C1 segment of cervical spinal cord (tissue), 14 donors: Measurements from ENCODE around the gene ADCY4.

Experiments used
- DNase-seq, 14 donors: peaks; one replicate each; lab custom pipeline; 2025; lab: John Stamatoyannopoulos, UW

Gene ADCY4

DNA sequence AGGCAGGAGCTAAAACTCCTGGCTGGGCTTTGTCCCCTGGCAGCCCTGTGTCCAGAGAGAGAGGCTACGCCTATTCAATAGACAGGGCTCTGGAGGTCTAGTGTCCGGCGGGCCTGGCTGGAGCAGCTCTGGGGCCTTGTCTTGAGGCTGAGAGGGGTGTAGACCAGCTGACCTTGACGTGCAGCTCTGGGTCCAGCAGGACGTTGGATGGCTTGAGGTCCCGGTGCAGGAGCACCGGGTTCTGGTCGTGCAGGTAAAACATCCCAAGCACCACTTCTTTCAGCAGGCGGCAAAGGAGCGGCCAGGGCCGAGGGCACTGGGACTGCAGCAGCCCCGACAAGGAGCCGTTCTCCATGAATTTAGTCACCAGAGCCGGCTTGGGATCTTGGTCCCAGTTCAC is 4.0 kb upstream of the ADCY4 start:
- no peak for DNase-seq

DNA sequence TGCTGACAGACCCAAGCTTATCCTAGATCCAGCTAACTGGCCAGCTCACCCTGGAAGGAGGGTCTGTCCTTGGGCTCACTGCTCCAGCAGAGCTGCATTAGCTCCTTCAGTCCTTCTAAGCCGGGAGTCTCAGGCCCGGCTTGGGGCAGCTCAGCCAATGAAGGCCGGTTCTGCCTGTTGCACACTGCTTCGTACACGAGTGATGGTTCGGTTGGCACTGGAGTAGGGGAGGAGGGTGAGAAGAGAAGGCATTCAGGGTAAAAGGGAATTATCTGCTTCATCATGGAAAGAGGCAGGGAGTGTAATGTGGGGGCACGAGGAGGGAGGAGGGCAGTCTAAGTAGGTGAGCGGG is 2.9 kb upstream of the ADCY4 start:
- no peak for DNase-seq

DNA sequence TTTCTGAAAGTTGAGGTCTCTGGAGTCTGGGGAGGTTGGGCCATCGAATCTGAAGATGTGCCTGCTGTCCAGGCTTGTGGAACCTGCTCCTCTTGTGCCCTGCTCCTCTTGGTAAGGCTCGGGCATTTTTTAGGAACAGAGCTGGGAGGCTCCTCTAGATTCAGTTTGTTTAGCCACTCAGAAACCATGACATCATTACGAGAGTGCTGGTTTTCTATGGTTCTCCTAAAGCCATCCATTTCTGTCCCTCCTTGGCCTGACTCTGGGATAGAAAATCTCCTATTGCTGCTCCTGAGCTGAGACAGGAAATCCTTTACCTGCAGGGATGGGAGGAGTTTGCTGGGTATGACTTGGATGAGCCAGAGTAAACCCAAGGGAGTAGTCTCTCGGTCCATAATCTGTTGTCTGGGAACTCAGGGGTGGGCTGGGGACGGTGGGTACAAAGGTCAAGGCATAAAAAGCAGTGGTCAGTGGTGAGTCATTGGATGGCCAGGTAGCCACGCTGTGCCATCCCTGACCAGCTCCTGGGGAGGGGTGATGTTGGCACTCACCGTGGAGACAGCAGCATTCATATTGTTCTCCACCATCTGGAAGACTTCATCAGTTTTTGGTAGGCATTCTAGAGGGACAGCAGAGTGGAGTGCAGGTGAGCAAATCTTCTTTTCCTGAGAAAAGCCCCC is 2.4 kb upstream of the ADCY4 start:
- DNase-seq = no peak

DNA sequence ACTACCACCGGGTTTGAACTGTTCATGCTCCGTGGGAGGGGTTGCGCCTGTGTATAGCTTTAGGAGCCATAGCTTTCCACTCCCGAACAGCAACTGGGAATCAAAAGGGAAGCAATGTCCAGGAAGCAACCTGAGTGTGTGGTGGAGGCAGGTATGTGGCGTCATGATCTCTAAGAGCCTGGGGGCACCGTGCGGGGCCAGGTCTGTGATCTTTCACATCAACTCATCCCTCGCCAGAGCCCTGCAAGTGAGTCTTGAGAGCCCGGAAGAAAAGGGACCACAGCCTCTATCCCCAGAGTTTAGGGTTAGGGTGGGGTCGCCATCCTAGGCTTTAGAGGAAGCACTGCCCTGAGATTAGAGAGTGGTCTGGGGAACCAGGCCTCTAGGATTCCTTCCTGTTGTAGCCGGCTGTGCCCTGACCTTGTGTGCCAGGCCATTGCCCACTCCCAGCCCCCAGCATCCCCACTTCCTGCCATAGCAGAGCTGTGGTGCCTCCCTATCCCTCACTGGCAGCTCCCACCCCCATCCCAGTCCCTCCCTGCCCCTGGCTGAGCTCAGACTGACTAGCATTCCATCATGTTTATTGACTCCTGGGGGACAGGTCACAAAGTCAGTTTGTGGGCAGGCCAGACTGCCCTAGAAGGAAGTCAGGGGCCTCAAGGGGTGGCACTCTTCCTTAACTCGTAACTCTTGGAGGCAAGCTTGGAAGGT is 745 bp upstream of the ADCY4 start:
- no peak for DNase-seq

DNA sequence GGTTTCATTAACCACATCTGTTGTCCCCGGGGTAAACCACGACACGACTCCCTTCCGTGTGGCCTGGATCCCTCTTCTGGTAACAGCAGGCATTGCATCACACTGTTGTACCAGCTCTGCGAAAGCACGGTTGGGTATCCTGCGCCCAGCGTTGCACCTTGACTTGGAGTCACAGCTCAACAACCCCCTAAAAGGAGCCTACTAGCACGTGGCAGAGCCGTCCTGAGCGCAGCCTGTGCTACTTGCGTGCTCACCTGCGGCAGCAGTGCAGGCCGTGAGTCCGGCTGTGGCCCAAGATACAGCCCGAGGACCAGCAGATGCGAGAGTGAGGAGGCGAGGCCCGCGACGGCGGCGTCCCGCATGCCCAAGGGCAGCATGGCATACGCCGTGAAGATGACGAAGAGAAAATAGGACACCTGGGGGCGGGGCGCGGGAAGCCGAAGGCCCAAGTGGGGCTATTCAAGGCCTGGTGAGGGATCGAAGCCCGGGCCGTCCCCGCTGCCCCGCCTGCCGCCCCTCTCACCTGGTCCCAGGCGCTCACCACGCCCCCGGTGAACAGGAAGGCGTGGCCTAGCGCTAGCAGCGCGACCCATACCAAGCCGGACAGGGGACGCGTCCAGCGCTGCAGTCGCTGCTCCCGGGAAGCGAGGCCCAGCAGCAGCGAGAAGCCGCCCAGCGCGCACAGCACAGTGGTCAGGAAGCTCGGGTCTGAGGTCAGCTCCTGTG is 2.4 kb downstream of the ADCY4 start:
- DNase-seq = peak in 6 of 14 donors; percentile 16 to 53 (median 33)

DNA sequence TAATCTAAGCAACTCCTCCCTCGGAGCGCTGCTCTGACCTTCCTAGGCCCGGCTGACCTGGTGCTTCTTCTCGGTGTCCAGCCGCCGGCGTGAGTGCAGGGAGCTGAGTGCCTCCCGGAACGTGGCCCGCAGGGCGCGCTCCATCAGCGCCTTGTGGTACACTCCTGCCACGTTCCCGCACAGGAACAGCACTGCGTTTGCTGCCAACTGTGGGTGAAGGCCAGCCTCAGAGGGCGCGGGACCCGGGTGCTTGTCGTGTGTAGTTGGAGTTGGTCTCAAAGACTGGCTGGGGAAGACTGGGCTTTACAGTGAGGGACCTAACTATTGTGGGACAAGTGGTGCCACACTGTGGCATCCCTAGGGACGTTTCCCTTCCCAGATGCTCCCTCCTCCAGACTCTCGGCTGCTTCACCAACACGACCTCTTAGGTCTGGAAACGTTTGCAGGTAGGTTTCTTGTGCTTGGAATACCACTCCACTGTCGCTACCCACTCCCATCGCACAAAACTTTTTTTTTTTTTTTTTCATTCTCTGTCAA is 3.1 kb downstream of the ADCY4 start:
- no peak for DNase-seq

DNA sequence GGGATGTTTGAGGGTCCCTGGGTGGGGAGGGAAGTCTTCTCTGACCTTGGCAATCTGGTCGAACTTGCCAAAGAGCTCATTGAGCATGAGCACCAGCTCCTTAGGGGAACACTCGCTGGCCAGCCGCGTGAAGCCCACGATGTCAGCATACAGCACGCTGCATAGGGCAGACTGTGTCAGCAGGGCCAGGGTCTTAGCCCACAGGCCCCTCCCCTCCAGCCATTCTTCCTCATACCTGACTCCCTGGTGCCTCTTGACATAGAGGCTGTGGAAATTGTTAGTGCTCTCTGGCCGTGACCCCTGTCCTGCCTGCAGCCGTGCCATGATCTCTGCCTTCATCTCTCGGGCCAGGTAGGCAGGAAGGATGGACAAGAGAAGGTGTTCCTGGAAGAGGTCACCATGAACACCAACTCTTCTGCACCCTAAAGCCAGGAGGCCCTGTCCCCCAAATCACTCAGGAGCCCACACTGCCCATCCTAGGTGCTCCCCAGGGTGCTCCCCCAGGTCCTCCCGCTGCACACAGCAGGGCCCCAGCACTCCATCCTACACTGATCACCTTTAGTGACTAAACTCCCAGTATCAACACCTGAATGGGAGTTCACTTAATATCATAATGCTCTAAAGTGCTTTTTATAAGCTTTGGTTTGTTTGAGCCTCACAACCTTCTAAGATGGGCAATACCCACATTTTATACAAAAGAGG is 3.7 kb downstream of the ADCY4 start:
- no peak for DNase-seq

DNA sequence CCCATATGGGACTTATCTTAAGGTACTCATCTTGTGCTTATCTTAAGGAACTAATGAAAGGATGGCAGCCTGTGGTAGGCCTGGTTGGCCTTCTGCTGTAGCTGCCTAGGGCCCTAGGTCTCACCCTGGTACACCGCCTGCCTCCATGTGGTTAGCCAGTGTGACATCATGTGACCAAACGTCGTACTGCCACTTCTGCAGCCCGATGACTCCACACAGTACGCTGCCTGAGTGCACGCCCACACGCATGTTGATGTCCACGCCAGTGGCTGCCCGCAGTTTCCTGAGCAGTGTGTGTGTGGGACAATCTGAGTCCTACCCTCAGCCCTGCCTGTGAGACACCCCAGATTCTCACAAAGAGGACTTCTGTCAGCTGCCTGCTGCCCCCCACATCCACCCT is 5.1 kb downstream of the ADCY4 start:
- peak in 1 of 14 donors; percentile 59 for DNase-seq

DNA sequence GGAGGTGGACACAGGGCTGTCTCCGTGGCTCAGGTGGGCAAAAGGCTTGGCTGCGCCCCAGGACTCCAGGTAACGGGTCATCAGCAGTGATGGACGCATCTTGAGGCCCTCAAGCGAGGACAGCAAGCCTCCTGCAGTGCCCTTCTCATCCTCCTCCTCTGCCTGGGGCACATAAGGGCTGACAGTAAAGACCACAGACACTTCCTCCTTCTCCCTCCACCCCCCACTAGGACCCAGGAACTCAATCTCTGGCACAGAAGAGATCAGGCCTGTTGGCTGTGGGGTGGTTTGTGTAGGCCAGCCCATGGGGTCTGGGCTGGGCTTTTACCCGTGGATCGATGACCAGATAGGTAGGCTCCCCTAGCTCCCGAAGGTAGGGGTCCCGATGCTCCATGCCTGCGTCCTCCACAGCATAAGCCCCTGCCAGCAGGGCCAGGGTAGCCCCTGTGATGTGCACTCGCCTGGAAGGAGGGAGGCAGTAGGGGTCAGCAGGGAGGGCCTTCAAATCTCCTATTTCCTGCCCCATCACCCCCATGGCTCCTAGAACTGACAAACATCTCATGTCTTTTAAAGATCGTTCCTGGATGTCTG is 5.7 kb downstream of the ADCY4 start:
- DNase-seq = no peak

DNA sequence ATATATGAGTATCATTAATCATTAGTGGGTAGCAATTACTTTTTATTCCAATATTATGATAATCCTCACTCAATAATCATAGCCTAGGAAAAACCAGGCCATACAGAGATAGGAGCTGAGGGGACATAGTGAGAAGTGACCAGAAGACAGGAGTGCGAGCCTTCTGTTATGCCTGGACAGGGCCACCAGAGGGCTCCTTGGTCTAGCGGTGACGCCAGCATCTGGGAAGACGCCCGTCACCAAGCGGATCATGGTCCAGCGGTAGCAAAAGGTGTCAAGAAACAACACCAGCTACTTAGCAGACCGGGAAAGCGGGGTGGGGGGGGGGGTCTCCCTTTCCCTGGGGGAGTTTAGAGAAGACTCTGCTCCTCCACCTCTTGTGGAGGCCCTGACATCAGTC is 7.0 kb downstream of the ADCY4 start:
- DNase-seq = peak in 1 of 14 donors; percentile 12

DNA sequence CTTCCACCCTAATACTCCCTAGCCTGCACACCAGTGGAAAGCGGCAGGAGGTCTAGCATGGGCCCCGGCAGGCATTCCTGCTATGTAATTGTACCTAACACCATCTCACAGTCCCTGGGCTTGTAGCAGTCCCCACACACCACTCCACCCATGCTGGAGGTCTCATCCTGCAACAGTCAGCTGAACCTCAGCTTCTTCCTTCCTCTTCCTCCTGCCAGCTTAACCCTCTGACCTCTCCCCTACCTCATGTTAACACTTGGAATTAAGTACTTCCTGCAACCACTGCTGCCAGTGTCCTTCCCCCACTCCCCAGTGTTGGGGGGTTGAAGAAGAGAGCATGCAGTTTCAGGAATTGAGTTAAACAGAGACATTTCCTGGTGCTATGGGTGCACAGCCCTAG is 7.6 kb downstream of the ADCY4 start:
- DNase-seq = no peak

DNA sequence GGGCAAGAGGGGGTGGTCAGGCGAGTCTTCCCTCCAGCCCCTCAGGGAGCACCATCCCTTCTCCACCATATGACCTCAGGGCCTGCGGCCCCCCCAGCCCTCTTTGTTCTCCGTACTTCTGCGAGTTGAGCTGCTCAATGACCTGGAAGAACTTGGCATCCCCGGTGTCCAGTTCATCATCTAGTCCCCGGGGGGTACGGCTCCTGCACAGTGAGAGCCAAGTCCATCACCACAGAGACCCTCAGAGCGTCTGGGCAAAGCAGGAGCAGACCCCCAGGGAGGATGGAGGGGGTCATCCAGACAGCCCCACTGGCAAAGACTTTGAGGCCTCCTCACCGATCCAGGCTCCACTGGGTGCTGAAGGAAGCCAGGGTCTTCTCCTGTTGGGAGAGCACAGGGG is 8.9 kb downstream of the ADCY4 start:
- no peak for DNase-seq

DNA sequence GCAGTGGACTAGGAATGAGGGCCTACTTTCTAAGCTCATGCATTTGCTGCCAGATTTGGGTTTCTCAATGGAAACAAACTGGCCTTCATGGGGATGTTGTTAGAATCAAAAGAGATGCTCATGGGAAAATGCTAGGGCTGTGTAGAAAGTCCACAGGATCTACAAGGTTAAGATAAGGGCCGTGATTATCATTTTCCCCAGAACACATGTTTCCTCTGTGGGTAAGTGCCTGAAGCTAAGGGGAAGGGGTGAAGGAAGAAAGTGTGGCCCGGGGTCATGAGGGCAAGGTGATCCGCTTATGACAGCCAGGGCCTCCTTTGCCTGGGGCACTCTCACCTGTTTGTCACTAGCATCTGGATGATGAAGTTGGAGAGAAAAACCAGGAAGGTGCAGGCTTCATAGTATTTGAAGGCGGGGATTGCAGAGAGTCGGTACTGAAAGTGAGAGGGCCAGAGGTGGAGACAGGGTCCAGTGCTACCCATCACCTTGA is 9.8 kb downstream of the ADCY4 start:
- no peak for DNase-seq

DNA sequence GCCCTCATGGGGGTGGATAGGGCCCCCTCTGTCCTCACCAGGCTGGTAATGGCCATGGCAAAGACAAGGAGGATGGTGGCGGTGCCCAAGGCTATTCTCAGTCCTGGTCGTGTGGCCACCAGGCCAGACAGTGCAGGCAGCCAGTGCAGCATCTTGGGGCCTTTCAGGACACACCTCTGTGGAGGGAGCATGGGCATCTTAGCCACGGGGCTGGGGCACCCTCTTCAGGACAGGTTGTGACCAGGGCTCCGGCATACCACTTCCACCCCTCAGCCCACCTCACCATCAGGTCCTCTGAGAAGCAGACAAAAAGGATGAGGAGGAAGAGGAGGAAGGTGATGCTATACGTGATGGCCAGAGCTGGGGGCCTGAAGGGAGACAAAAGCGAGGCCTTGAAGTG is 10.8 kb downstream of the ADCY4 start:
- no peak for DNase-seq

DNA sequence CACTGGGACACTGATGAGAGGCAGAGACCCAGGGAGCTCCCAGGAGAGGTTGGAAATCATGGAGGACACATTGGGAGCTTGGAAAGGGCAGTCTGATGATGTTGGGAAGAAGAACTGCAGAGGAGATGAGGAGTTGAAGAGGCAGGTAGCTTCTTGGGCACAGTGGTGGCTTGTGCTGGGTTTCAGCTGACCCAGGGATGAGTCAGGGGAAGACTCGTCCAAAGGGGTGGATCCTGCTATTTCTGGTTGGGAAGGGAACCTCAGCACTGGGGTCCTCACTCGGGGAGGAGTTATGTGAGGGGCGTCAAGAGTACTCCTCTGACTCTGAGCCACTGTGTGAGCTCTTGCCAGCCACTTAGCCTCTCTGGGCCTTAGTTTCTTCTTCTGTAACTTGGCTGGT is 11.5 kb downstream of the ADCY4 start:
- DNase-seq = no peak

DNA sequence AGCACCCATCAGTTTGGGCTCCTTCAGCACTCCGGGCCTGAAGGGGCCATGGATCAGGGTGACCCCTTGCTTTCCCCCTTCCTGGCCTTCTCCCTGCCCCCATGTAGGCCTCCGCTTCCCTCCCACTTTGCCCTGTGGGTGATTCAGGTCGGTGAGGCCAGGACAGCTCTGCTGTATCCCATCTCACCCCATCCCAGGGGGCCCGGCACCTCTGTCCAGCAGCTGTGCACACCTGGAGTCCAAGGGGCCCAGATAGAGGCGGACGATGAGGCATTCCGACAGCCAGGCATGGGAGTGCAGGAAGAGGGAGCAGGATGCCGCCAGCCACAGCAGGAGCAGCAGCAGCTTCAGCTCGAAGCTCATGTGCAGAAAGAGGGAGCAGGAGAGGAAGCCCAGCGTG is 12.2 kb downstream of the ADCY4 start:
- no peak for DNase-seq

DNA sequence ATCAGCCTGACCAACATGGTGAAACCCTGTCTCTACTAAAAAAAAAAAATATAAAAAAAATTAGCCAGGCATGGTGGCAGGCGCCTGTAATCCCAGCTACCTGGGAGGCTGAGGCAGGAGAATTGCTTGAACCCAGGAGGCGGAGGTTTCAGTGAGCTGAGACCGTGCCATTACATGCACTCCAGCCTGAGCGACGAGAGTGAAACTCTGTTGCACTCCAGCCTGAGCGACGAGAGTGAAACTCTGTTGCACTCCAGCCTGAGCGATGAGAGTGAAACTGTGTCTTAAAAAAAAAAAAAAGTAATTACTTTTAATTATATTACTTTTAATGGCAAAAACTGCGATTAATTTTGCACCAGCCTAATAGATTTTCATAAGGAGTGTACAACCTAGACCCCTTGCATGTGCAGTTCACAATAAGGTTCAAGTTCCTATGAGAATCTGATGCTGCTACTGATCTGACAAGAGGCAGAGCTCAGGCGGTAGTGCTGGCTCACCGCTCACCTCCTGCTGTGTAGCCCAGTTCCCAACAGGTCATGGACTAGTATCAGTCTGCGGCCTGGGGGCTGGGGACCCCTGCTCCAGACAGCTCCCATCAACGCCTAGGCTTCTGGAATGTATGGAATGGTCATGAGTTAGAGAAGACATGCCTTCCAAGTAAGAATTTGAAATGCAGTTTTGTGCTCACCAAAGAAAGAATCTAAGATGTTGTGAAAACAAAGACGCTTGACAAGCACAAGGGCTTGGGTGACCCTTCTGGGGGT is 13.5 kb downstream of the ADCY4 start:
- no peak for DNase-seq

DNA sequence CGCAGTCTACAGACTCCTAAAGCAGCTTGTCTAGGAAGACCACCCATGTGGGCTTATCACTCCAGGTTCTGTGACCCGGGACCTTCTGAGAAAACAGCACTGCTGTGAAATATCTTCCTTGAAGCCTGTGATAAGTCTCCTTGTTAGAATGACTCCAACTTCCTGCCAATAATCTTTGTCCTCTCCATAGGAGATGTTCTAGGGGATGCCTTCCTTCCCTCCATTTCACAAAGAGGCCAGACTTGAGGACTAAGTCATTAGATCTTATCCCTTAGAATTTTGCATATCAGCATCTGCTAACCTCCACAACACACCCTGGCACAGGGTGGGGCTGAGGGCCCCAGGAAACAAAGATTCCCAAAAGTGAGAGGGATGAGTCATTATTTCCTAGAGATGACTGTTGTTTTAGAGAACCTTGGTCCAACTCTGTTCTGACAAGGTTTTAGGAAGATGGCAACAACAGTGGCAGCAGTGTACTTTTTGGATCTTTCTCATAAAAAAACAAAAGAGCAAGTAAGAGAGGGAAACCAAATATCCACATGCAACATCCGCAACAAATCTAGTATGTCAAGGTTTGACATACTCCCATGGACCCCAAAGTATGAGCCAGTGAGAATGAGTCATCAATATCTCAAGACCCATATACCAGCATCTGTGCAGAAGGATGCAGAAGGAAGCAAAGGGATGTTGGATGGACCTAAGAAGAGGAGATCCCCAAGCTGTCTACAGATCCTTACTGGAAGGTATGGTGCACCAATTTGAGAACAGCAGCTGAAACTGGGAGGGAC is 17.5 kb downstream of the ADCY4 start:
- DNase-seq = no peak

DNA sequence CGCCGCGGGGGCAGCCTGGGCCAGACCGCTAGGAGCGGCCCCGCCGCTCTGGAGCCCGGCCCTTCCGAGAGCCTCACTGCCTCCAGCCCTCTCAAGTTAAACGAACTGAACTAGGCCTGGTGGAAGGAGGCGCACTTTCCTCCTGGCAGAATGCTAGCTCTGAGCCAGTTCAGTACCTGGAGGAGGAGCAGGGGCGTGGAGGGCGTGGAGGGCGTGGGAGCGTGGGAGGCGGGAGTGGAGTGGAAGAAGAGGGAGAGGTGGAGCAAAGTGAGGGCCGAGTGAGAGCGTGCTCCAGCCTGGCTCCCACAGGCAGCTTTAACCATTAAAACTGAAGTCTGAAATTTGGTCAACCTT is 18.3 kb downstream of the ADCY4 start:
- DNase-seq = no peak
